CD14-positive monocyte (primary cell): ENCODE results near the gene UBR2. TPM values are rescaled to one million over a fixed set of nuclear protein-coding genes. Genes with fewer than 3 reads are reported as not detected.
"Not testable (repeated sequence)": the region's sequence is repeated elsewhere in the genome, so short reads cannot be mapped to it uniquely, and the experiment has no call there.

Experiments
- DNase-seq, 3 donors: peaks; one replicate each; pipeline ENCODE4 v3.0.0-alpha.2; 2011 to 2022
- H2AFZ ChIP-seq: 2 replicates; pipeline ENCODE4 v1.6.0; 2012; ENCODE audit warnings: mild to moderate bottlenecking, low read depth, low read length, inconsistent platforms; ENCODE audit not compliant: insufficient read depth, poor library complexity, severe bottlenecking
- H3K27ac ChIP-seq, 2 donors: 1 replicate in 1 of 2; 2 replicates in 1 of 2; pipeline ENCODE4 v1.5.1; 2012 to 2013; ENCODE audit warnings: low read length in 2 of 2, control low read depth in 1 of 2, inconsistent platforms in 1 of 2, low read depth in 1 of 2, mild to moderate bottlenecking in 1 of 2
- H3K27me3 ChIP-seq, 2 donors: one replicate each; pipeline versions ENCODE4 v1.6.0 to v1.6.1; 2011 to 2013; ENCODE audit warnings: low read length in 2 of 2; ENCODE audit not compliant: control insufficient read depth in 2 of 2, insufficient read depth in 2 of 2
- H3K36me3 ChIP-seq, 2 donors: replicated peaks in 1 of 2; 1 replicate in 1 of 2; 2 replicates in 1 of 2; pipeline versions ENCODE4 v1.5.1 to v1.6.1; 2012 to 2013; ENCODE audit warnings: low read length in 2 of 2, control low read depth in 1 of 2, inconsistent platforms in 1 of 2, mild to moderate bottlenecking in 1 of 2; ENCODE audit not compliant: insufficient read depth in 2 of 2, control insufficient read depth in 1 of 2
- H3K4me1 ChIP-seq, 2 donors: 1 replicate in 1 of 2; 2 replicates in 1 of 2; pipeline versions ENCODE4 v1.5.1 to v1.6.1; 2012 to 2013; ENCODE audit warnings: low read length in 2 of 2, control low read depth in 1 of 2, inconsistent platforms in 1 of 2, mild to moderate bottlenecking in 1 of 2, moderate library complexity in 1 of 2; ENCODE audit not compliant: insufficient read depth in 2 of 2, control insufficient read depth in 1 of 2
- H3K4me2 ChIP-seq: replicated peaks from 2 replicates; pipeline ENCODE3; 2012; ENCODE audit warnings: low read length, moderate library complexity, mild to moderate bottlenecking; ENCODE audit not compliant: poor library complexity, severe bottlenecking; ENCODE audit errors: extremely low read depth
- H3K4me3 ChIP-seq, 3 experiments: fragments of 200-600 bp in 1 of 3; sonication (generic) in 1 of 3; replicated peaks in 1 of 3; 1 replicate in 2 of 3; 2 replicates in 1 of 3; pipeline ENCODE4 v1.5.1; 2011 to 2013; ENCODE audit warnings: low read length in 3 of 3, mild to moderate bottlenecking in 3 of 3, control low read depth in 2 of 3, low read depth in 2 of 3, inconsistent platforms in 1 of 3, moderate library complexity in 1 of 3
- H3K79me2 ChIP-seq: 2 replicates; pipeline ENCODE4 v1.6.0; 2012; ENCODE audit warnings: mild to moderate bottlenecking, control low read depth, inconsistent platforms, low read length, moderate library complexity; ENCODE audit not compliant: insufficient read depth
- H3K9ac ChIP-seq: 2 replicates; pipeline ENCODE4 v1.6.0; 2017; ENCODE audit warnings: low read length, mild to moderate bottlenecking; ENCODE audit not compliant: insufficient read depth, poor library complexity, severe bottlenecking
- H3K9me3 ChIP-seq, 2 donors: replicated peaks in 1 of 2; 1 replicate in 1 of 2; 2 replicates in 1 of 2; pipeline versions ENCODE4 v1.5.1 to v1.6.1; 2012 to 2013; ENCODE audit warnings: low read length in 2 of 2, control low read depth in 1 of 2; ENCODE audit not compliant: control insufficient read depth in 1 of 2, insufficient read depth in 1 of 2
- H4K20me1 ChIP-seq: 2 replicates; pipeline ENCODE4 v1.6.0; 2012; ENCODE audit warnings: mild to moderate bottlenecking, low read length, control low read depth, moderate library complexity; ENCODE audit not compliant: insufficient read depth
- H3K27ac Mint-ChIP-seq, 7 donors: one replicate each; pipeline ENCODE4 v1.8.0; 2020; ENCODE audit warnings: mild to moderate bottlenecking in 7 of 7, mixed read lengths in 7 of 7, moderate library complexity in 6 of 7, inconsistent platforms in 2 of 7
- H3K27me3 Mint-ChIP-seq, 3 donors: one replicate each; pipeline ENCODE4 v1.8.0; 2021 to 2022; ENCODE audit warnings: low read depth in 3 of 3, mild to moderate bottlenecking in 3 of 3, mixed read lengths in 3 of 3, moderate library complexity in 3 of 3, inconsistent platforms in 1 of 3
- H3K36me3 Mint-ChIP-seq, 2 donors: one replicate each; pipeline ENCODE4 v1.8.0; 2020; ENCODE audit warnings: mixed read lengths in 2 of 2, inconsistent platforms in 1 of 2, mild to moderate bottlenecking in 1 of 2
- H3K4me1 Mint-ChIP-seq: one replicate; pipeline ENCODE4 v1.8.0; 2020; ENCODE audit warnings: mild to moderate bottlenecking, mixed read lengths
- H3K4me3 Mint-ChIP-seq, 2 donors: one replicate each; pipeline ENCODE4 v1.8.0; 2020; ENCODE audit warnings: mild to moderate bottlenecking in 2 of 2, mixed read lengths in 2 of 2, moderate library complexity in 1 of 2
- H3K9me3 Mint-ChIP-seq, 7 donors: one replicate each; pipeline ENCODE4 v1.8.0; 2020 to 2022; ENCODE audit warnings: mixed read lengths in 7 of 7, mild to moderate bottlenecking in 6 of 7, moderate library complexity in 6 of 7, inconsistent platforms in 2 of 7
- WGBS: methylation state at CpG from one replicate; pipeline ENCODE4 v1.1.5; 2013; ENCODE audit warnings: missing lambda C conversion rate; ENCODE audit not compliant: insufficient coverage; 5-methylcytosine and 5-hydroxymethylcytosine counted together
- intact Hi-C, 2 donors: fragments of 100-400 bp; cut with micrococcal nuclease; formaldehyde crosslinking; loops; one replicate each; pipeline versions ENCODE4 v1.15.0 to v1.15.1; 2023
- polyA plus RNA-seq, 3 donors: library from polyadenylated mRNA; depleted of rRNA in 1 of 3; unstranded in 2 of 3; stranded (reverse) in 1 of 3; fragments of 300-500 nt in 2 of 3; fragments of >200 nt in 1 of 3; fragmentation: Illumina TruSeq in 2 of 3; gene quantifications; 1 replicate in 2 of 3; 2 replicates in 1 of 3; pipeline ENCODE4 v1.2.3, GENCODE V29; 2012 to 2021
- TF ChIP-seq, protein P1 (sequence below): fragments of 200-600 bp; IDR thresholded peaks from one replicate; pipeline ENCODE4 v1.8.0; 2022; ENCODE audit warnings: antibody characterized with exemption, mild to moderate bottlenecking

UBR2 gene
- polyA plus RNA-seq, 3 donors, result 9.0 to 17.8 (median 12.8) TPM

GRCh38 chr6:42664718-42665117, 100.9 kb downstream of the UBR2 start:
- H3K9ac ChIP-seq, result no peak overlapping the region
- no peaks in the 10 kb centered on the region for H3K9me3 Mint-ChIP-seq
- no peaks in the 10 kb centered on the region for H3K9me3 ChIP-seq
- peaks cover 2% of the 10 kb centered on the region for H3K4me1 Mint-ChIP-seq
- H3K4me3 ChIP-seq, result no peak overlapping the region
- no CpG with 5 or more reads among the region's 2 CpGs for WGBS
- no peak overlapping the region for H3K27ac ChIP-seq
- H3K4me3 Mint-ChIP-seq, result no peak overlapping the region
- peaks cover 76 to 92% of the 10 kb centered on the region in 2 donors for H3K36me3 Mint-ChIP-seq
- intact Hi-C loops, result loop anchor here (5.0 kb wide), 4 partner anchors 63 to 233 kb away; partner anchors contain the start of gene RPL7L1 (in 2 of the 2)
- H3K4me1 ChIP-seq, result no peaks in the 10 kb centered on the region
- H3K27me3 Mint-ChIP-seq, result no peaks in the 10 kb centered on the region
- H3K36me3 ChIP-seq, result peaks cover 77 to 97% of the 10 kb centered on the region in 2 donors
- no peak for DNase-seq
- H2AFZ ChIP-seq, result no peak overlapping the region
- H3K27ac Mint-ChIP-seq, result no peak overlapping the region
- TF ChIP-seq, protein P1, sequence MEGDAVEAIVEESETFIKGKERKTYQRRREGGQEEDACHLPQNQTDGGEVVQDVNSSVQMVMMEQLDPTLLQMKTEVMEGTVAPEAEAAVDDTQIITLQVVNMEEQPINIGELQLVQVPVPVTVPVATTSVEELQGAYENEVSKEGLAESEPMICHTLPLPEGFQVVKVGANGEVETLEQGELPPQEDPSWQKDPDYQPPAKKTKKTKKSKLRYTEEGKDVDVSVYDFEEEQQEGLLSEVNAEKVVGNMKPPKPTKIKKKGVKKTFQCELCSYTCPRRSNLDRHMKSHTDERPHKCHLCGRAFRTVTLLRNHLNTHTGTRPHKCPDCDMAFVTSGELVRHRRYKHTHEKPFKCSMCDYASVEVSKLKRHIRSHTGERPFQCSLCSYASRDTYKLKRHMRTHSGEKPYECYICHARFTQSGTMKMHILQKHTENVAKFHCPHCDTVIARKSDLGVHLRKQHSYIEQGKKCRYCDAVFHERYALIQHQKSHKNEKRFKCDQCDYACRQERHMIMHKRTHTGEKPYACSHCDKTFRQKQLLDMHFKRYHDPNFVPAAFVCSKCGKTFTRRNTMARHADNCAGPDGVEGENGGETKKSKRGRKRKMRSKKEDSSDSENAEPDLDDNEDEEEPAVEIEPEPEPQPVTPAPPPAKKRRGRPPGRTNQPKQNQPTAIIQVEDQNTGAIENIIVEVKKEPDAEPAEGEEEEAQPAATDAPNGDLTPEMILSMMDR, result no peak
- no peaks in the 10 kb centered on the region for H3K27me3 ChIP-seq
- H4K20me1 ChIP-seq, result peaks cover 16% of the 10 kb centered on the region
- no peaks in the 10 kb centered on the region for H3K79me2 ChIP-seq
- no peak overlapping the region for H3K4me2 ChIP-seq

- H3K27me3 ChIP-seq, H3K79me2 ChIP-seq, DNase-seq, H3K27ac Mint-ChIP-seq, H3K4me3 Mint-ChIP-seq, H3K4me1 Mint-ChIP-seq, H4K20me1 ChIP-seq, H3K9ac ChIP-seq, H3K9me3 Mint-ChIP-seq, H2AFZ ChIP-seq, H3K27ac ChIP-seq, intact Hi-C loops, H3K4me1 ChIP-seq, H3K4me2 ChIP-seq, H3K27me3 Mint-ChIP-seq, H3K4me3 ChIP-seq, H3K9me3 ChIP-seq: not testable (repeated sequence)
- peaks cover 98 to 100% of the 10 kb centered on the region in 2 donors for H3K36me3 ChIP-seq
- peaks cover 90 to 98% of the 10 kb centered on the region in 2 donors for H3K36me3 Mint-ChIP-seq
- 100% methylated on average over 2 of the region's 6 CpGs for WGBS
Measured at GRCh38 chr6:42674368-42674767, 110.5 kb downstream of the UBR2 start.
